GM21529 (cell line): ENCODE results near the gene SPATA17.
"Not testable (repeated sequence)": the region's sequence is repeated elsewhere in the genome, so short reads cannot be mapped to it uniquely, and the experiment has no call there.

Experiments
- ATAC-seq: cut with Tn5 transposase; IDR thresholded peaks from one replicate; pipeline ENCODE4 v1.9.1; 2021; ENCODE audit not compliant: unreplicated experiment

The SPATA17 gene

DNA sequence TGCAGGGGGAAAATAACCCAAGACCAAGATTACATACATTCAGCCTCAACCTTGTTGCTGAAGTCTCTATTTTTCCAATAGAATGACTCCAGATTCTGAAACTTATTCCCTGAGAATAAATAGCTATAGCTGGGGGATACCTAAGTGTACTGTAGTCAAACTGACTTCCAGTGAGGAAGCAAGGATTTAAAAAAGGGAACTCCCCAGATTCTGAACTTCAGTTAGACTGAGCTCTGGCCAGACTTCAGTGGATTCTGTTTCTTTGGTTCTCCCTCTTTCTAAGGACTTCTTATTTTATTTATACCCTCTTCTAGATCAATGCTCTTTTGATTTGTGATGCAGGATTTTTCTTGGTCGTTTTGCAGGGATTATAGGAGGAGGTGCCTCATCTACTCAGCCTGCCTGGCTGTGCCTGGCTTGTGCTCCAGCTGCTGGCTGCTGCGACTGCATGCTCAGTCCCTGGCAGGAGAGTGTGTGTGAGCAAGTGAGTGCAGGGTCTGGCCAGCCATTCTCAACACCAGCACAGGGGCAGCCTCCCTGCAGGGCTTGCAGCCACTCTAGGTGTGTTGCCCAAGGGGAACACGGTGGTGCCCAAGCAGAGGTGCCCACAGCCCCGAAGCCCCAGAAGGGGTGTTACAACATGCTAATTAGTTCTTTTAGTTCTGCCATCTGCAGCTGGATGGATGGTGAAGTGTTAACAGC lies 43.0 kb downstream of the SPATA17 start:
- ATAC-seq = no peak

DNA sequence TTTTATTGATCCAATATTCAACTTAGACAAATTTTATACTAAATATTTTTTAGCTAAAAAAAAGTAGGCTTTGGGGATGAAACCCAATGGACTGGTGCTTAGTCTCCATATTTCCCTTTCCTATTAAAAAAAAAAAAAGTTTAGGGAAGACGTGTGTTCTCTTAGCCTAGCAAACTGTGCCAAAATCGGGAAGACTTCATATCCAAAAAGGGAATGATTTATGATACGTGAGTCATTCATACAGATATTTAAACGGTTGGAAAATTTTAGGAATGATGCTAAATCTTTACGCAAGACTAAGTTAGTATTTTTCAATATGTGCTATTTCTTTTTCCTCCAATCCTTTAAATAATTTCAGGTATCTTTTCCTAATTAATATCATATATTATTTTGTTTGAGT lies 50.7 kb downstream of the SPATA17 start:
- ATAC-seq = no peak

DNA sequence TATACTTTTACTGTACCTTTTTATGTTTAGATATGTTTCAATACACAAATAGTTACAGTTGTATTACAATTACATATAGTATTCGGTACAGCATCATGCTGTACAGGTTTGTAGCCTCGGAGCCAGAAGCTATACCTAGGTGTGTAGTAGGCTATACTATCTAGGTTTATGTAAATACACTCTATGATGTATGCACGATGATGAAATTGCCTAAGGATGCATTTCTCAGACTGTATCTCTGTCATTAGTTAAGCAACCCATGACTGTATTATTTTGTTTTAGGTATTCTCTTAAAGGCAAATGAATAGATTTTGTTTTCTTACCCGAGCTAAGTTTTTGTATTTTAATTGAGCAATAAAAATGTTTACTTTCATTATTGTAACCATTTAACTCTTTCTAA lies 56.4 kb downstream of the SPATA17 start:
- no peak for ATAC-seq

DNA sequence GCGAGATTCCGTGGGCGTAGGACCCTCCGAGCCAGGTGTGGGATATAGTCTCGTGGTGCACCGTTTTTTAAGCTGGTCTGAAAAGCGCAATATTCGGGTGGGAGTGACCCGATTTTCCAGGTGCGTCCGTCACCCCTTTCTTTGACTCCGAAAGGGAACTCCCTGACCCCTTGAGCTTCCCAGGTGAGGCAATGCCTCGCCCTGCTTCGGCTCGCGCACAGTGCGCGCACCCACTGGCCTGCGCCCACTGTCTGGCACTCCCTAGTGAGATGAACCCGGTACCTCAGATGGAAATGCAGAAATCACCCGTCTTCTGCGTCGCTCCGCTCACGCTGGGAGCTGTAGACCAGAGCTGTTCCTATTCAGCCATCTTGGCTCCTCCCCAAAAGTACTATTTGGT lies 65.0 kb downstream of the SPATA17 start:
- not testable (repeated sequence) for ATAC-seq

DNA sequence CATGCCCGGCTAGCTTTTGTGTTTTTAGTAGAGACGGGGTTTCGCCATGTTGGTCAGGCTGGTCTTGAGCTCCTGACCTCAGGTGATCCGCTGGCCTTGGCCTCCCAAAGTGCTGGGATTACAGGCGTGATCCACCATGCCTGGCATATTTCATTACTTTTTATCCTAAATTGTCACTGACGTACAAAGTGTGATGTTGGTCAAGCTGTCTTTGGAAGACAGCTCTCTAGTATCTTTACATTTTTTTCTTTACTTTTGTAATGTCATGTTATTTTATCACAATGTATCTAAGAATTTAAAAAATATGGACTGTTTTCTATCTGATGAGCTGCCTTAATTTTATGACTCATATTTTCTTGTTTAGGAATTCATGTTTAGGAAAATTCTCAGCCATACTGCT lies 72.2 kb downstream of the SPATA17 start:
- no peak for ATAC-seq

DNA sequence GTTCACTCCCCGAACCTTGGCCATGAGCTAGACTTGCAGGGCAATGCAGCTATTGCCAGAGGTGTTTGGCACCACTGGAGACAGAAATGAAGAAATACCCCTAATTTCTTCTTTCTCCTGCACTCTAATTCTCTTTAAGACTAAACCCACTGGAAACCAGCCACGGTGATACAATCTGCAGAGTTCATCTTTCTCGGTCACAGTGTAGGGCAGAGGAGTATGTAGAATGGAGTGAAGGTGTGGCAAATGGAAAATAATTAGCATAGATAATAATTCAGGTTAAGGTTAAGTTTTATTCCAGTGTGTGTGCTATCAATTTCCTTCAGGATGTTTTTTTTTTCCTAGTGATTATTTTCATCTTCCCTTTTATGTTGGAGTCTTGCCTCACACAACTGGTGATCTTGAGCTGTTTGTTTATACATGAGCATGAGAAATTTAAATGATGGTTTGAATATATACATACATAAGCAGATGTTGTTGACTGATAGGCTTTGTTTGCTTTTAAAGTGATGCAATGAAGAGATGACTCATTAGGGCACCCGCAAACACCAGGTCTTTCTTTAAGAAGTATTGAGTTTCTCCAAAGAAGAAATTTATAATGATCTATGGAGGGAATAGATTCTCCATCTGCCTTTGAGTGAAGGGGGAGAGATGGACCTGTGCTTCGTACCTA lies 81.9 kb downstream of the SPATA17 start:
- no peak for ATAC-seq

DNA sequence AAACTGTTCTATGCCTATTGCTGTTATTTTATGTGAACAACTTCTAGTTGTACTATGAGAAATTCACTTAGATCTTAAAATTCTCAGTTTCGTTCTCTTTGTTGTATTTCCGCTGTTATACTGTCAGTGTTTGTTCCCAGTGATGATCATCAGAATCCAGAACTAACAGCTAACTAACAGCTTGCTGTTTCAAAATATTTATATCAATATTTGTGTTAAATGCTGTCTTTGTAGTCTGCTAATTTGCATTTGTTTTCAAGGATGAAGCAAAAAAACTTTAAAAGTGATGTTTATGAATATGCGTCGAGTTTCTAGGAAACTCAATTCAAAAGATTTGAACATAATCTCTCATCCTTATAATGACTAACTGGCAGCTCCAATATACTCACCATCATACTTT lies 84.5 kb downstream of the SPATA17 start:
- ATAC-seq = no peak

DNA sequence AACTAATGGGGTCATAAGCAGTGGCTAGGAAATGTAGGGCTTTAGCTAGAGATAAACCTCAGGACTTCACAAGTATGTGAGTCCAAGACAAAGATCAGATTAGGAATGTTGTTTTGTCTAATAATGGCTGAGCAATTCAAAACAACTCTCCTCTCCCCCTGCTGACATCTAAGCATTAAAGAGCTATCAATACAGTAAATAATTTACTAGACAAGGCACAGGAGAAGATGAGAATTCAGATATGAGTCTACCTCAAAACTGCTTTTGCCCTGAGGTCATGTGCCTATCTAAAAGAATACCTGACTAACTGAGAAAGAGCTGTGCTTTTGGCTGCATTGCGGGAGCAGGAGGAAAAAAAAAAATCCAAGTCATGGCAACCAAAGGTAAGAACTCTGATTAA lies 86.8 kb downstream of the SPATA17 start:
- ATAC-seq = no peak

DNA sequence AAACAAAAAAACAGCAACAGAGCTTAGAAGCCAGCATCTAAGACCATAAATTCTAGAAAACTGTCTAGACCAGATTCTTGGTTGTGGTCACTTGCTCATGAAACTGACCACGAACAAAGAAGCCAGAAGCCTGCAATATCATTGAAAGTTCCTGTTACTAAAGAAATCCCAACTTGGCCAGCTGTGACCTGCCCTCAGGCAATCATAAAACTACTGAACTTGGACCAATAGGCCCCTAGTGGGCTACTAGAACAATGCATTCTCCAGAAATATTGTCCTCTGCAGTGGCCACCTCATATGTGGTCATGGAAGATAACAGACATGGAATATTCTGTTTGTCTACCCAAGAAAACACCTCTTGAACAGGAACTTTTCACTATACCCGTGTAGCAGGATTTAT lies 87.7 kb downstream of the SPATA17 start:
- ATAC-seq = no peak

DNA sequence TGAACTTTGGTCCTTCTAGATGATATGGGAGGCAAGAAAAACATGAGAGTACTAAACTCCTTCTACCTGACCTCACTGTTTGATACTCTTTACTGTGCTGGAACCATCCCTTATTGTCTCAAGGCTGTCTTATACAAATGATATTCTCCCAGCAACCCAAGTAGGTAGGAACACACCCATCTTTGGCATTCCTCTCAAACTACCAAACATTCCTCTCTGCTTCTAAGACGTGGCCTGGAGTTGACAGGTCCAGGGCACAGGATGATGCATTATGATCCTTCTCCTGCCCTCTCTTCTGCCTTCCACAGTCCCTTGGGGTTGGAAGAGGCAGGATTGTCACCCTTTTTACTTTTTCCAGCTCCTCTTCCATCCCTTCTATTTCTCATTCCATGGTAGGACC lies 90.5 kb downstream of the SPATA17 start:
- no peak for ATAC-seq

DNA sequence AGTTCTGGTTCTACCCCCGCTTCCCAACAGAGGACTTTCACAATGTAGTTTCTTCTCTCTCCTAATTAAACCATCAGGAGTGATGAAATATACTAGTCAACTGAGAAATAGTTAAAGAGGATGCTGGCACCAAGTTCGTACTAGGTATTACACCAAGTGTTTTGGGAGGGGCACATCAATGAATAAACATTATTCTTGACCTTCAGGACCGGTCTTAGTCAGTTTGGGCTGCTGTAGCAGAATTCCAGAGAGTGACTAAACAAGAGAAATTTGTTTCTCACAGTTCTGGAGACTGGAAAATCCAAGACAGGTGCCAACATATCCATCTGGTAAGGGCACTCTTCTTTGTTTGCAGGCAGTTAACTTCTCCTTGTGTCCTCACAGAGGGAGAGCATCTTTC lies 103.8 kb downstream of the SPATA17 start:
- ATAC-seq = no peak

DNA sequence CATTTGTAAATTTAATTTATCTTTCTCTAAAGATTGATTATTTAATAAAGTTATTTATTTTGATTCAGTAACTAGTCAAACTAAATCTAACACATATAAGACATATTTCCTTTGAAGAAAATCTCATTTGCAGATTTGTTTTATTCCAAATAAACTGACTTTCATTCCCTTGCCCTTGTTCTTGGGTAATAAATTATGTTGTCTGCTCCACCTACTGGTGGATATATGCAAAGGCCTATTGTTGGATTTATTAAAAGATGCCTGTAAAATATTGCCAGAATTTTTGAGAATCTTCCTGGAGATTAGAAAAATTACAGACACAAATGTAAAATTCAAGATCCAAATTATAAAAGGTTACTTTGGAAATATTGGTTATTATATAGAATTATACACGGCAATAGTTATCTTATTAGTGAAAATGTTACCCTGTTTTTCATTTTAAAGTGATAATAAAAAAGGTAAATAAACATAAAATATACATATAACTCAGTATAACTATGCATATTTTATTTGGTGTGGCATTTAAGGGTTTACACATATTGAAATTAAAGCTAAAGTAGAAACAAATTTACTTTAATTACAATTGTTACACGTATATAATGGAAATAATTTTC lies 116.1 kb downstream of the SPATA17 start:
- ATAC-seq = no peak

DNA sequence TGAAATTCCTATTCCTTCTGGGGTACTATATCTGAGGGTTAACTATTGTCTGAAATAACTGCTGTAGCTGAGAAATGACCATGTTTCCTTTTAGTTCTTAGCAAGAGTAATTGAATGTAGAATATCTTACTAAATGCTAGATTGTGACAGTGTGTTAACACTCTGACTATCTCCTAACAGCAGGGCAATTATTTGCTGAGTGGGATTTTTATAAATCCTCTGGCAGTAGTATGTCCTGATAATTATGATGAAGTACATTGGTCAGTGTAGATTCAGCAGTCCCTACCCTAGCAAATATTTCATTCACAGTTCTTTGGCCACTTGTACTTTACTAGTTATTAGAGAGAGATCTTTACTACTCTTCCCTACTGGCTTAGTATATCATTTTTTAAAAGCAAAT lies 138.6 kb downstream of the SPATA17 start:
- no peak for ATAC-seq

DNA sequence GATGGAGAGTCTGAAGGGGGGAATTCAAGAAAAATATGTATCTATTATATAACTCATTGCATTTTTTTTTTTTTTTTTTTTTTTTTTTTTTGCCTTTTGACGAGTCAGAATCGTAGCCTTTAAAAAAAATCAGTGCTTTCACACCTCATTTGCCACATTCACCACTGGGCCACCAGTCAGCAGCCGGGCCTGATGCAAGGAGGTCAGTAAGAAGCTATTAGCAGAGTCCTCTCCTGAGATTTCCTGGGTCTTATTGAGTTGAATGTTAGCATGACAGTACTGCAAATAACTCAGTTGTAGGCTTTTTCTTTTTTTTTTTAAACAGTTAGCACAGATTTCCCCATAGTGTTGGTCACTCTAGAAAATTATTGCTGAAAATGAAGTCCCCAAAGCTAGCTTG lies 139.8 kb downstream of the SPATA17 start:
- ATAC-seq = no peak

DNA sequence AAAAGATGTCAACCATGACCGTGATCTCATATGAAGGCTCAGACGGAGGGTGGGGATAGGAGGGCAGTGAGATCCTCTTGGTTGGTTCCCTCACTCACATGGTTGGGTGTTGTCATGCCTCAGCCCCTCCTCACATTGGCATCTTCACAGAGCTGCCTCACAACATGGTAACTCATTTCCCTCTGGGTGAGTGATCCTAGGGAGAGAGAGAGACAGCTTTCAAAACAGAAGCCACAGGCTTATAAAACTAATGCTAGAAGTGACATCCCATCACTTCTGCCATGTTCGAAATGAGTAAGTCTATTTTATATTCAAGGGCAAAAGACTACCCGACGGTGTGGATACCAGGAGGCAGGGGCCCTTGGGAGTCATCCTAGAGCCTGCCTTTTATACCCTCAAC lies 145.5 kb downstream of the SPATA17 start:
- ATAC-seq = no peak

DNA sequence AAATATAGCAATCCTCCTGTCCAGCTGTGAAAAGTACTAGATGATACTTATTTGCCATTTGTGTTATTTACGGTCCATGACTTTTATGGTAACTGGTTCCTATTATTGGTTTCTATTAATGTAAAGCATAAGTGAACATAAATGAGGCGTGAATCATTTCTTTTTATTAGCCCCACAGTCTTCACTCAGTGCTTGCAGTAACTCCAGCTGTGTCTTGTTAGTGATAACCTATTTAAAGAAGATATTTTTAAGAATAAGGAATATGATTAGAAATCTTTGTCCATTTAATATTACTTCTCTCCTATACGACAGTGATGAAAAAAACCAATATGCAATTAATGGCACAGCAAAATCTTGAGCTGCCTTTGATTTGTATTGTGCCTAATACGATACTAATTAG lies 149.9 kb downstream of the SPATA17 start:
- ATAC-seq = no peak

DNA sequence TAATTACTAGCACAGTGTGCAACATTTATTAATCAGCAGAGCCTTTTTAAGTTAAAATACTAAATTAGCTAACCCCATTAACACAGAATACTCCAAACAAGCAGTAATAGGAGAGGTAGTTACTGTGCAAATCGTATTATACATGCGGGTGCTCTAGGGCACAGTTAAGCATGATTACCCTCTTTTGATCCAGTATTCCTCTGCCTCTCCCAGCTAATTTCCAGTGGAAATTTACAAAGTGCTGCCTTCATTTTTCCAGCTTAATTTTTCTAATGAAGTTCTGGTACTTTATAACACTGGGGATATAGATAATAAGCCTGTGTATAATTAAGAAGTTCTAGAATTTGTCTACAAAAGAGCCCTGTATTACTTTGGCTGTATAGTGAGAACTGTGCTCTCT lies 159.9 kb downstream of the SPATA17 start:
- no peak for ATAC-seq

DNA sequence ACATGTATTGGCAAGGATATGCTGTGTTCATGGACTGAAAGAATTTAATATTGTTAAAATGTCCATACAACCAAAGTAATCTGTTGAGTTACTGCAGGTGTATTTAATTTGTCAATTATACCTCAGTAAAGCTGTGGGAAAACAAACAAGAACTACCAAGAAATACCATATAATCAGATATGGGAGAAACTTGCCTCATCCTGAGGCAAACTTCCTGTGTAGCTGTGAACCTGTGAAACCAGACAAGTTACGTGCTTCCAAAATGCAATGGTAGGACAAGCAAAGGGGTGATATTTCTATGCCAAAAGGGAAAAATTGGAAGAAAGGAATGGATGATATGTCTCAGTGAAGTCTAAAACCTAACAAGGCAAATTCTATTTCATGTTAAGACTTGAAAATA lies 174.6 kb downstream of the SPATA17 start:
- no peak for ATAC-seq

DNA sequence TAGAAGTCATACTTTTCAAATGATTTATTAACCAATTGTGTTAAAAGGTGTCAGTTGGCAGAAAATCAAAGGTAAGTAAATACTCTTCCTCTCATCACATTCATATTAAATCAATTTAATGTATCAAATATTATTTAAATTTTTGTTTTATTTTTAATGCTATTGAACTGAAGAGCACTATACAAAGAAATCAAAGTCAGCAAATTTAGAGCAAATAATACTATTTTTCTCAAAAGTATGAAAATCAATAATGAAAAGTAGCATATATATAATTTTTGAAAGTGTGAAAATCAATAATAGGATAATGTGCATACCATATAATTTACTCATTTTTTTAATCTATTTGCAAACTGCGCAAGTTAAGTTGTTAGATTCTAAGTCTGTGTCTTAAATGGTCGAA lies 181.0 kb downstream of the SPATA17 start:
- ATAC-seq = no peak

DNA sequence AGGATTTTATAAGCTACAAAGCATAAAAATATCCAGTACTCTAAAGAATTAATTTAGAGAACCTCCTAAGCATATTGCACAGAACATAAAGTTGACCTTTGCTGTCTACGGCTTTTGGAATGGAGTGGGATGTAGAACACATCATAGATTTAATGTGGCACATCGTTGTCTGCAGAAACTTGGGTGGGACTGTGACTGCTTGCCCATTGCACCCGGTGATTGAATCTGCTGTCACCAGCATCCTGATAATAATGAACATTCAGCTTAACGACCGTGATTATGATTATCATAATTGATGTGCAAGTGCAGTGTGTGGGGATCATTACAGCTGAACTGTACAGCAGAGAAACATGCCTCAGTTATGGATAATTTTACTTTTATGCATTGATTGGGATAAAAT lies 181.9 kb downstream of the SPATA17 start:
- ATAC-seq = no peak

DNA sequence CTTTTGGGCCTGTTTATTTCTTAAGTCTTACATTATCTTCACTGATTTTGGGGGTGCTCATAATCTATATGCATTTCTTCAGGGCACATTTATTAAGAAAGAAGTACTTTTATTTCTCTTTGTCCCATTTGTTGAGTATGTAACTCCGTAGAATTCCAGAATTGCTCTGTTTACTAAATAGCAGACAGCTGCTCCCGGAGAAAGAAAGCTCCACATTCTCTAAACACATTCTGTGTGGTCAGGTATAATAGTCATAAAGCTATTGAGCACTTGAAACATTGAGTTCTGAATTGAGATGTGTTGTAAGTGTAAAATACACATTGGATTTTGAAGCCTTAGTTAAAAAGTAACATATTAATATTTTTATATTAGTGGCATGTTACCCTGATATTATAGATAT lies 206.5 kb downstream of the SPATA17 start:
- ATAC-seq = no peak

DNA sequence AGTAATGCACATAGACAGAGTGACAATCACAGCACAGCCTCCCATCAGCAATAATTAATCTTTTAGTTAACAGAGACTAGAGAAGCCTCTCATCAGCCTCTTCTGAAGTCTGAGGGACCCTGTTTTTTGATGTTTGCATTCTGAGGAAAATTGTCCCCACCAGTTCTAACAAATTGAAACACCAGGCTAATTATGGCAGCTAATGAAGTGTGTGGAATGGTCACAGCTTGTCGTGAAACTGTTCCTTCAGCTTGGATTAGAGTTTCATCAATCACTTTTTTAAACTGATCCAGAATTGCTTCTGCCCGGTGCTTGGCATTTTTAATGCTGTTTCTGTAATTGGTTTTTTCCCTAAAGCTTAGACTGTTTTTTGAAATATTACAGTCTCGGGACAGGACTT lies 208.0 kb downstream of the SPATA17 start:
- no peak for ATAC-seq

DNA sequence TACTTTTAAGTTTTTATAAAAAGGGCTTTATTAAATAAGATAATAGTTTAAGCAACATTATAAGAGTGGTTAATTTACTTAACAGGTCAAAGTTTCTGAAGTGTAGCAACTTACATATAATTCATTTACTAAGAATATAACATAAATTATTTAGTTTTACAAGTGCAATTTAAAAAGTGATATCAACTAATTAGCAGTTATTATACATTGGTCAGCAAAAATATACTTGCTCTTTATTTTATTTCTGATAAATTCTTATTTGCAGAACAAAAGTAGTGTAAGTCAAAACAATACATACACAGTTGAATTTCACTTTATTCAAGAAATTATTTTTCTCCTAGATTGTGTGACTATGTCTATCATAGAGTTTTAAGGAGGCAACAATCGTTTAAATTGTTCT lies 215.6 kb downstream of the SPATA17 start:
- ATAC-seq = no peak
